ENCODE measurements around the gene YWHAE. TPM values are rescaled to one million over a fixed set of nuclear protein-coding genes. Genes with fewer than 3 reads are reported as not detected.

YWHAE gene
- total and polyA plus RNA-seq, 2 donors (not counting 1 experiment from before 2014, with no cell fraction given): 364 to 1,742 TPM

- Histone ChIP-seq H3K27ac (ENCODE audit: insufficient read depth, low read length) (no peak overlapping the region), H2AFZ (ENCODE audit: low read length) (no peak overlapping the region), H4K20me1 (ENCODE audit: control insufficient read depth, extremely low read depth, insufficient read depth, low read length) (peaks cover 17% of the 10 kb centered on the region), H3K9ac (ENCODE audit: insufficient read depth, low read length) (no peak overlapping the region), H3K36me3 (ENCODE audit: control insufficient read depth, insufficient read depth, low read length) (peaks cover 2% of the 10 kb centered on the region), H3K4me2 (ENCODE audit: extremely low read depth, insufficient read depth, low read length) (no peak overlapping the region), H3K4me1 (ENCODE audit: control insufficient read depth, extremely low read depth, insufficient read depth, low read length) (peaks cover 15% of the 10 kb centered on the region), H3K79me2 (ENCODE audit: control insufficient read depth, insufficient read depth, low read length) (peaks cover 99% of the 10 kb centered on the region), H3K27me3 (ENCODE audit: control insufficient read depth, insufficient read depth, low read length) (no peaks in the 10 kb centered on the region), H3K9me3 (ENCODE audit: control insufficient read depth, insufficient read depth, low read depth, low read length) (no peaks in the 10 kb centered on the region), H3K4me3 (replicated peaks in 1 of 4; ENCODE audit: control extremely low read depth in 1 of 4, insufficient read depth in 1 of 4, low read depth in 3 of 4, low read length in 4 of 4) (no peak overlapping the region)
- TF ChIP-seq EZH2 (IDR thresholded peaks at IDR 0.05; ENCODE audit: low read length, missing control alignments) (no peak), CTCF (conservative IDR thresholded peaks at IDR 0.05 in 1 of 2, IDR thresholded peaks at IDR 0.05 in 1 of 2; ENCODE audit: low read depth in 1 of 2, low read length in 2 of 2) (no peak)
- DNase-seq (ENCODE audit: low read depth in 2 of 2): no peak
These were observed 13.8 kb downstream of the YWHAE start for GRCh38 chr17:1386265-1386664.

GRCh38 chr17:1385861-1386260 is 14.2 kb downstream of the YWHAE start:
- DNase-seq (ENCODE audit: low read depth in 2 of 2): no peak
- H3K79me2 ChIP-seq (ENCODE audit: control insufficient read depth, insufficient read depth, low read length): peaks cover 99% of the 10 kb centered on the region
- H3K9ac ChIP-seq (ENCODE audit: insufficient read depth, low read length): no peak overlapping the region
- H3K27ac ChIP-seq (ENCODE audit: insufficient read depth, low read length): no peak overlapping the region
- H3K9me3 ChIP-seq (ENCODE audit: control insufficient read depth, insufficient read depth, low read depth, low read length): no peaks in the 10 kb centered on the region
- peaks cover 2% of the 10 kb centered on the region for H3K36me3 ChIP-seq (ENCODE audit: control insufficient read depth, insufficient read depth, low read length)
- TF ChIP-seq CTCF (conservative IDR thresholded peaks at IDR 0.05 in 1 of 2, IDR thresholded peaks at IDR 0.05 in 1 of 2; ENCODE audit: low read depth in 1 of 2, low read length in 2 of 2) (no peak), EZH2 (IDR thresholded peaks at IDR 0.05; ENCODE audit: low read length, missing control alignments) (no peak)
- no peak overlapping the region for H3K4me2 ChIP-seq (ENCODE audit: extremely low read depth, insufficient read depth, low read length)
- H4K20me1 ChIP-seq (ENCODE audit: control insufficient read depth, extremely low read depth, insufficient read depth, low read length): peaks cover 17% of the 10 kb centered on the region
- no peak overlapping the region for H2AFZ ChIP-seq (ENCODE audit: low read length)
- H3K27me3 ChIP-seq (ENCODE audit: control insufficient read depth, insufficient read depth, low read length): no peaks in the 10 kb centered on the region
- no peak overlapping the region for H3K4me3 ChIP-seq (replicated peaks in 1 of 4; ENCODE audit: control extremely low read depth in 1 of 4, insufficient read depth in 1 of 4, low read depth in 3 of 4, low read length in 4 of 4)
- peaks cover 15% of the 10 kb centered on the region for H3K4me1 ChIP-seq (ENCODE audit: control insufficient read depth, extremely low read depth, insufficient read depth, low read length)

GRCh38 chr17:1384905-1385435 is 15.1 kb downstream of the YWHAE start:
- no peak overlapping the region for H2AFZ ChIP-seq (ENCODE audit: low read length)

More at GRCh38 chr17:1384905-1385435, 15.1 kb downstream of the YWHAE start:
- Histone ChIP-seq H3K4me2 (ENCODE audit: extremely low read depth, insufficient read depth, low read length) (no peak overlapping the region), H3K9me3 (ENCODE audit: control insufficient read depth, insufficient read depth, low read depth, low read length) (no peaks in the 10 kb centered on the region), H3K79me2 (ENCODE audit: control insufficient read depth, insufficient read depth, low read length) (peaks cover 99% of the 10 kb centered on the region), H3K27me3 (ENCODE audit: control insufficient read depth, insufficient read depth, low read length) (no peaks in the 10 kb centered on the region), H3K4me3 (replicated peaks in 1 of 4; ENCODE audit: control extremely low read depth in 1 of 4, insufficient read depth in 1 of 4, low read depth in 3 of 4, low read length in 4 of 4) (no peak overlapping the region), H3K9ac (ENCODE audit: insufficient read depth, low read length) (no peak overlapping the region), H4K20me1 (ENCODE audit: control insufficient read depth, extremely low read depth, insufficient read depth, low read length) (peaks cover 17% of the 10 kb centered on the region), H3K36me3 (ENCODE audit: control insufficient read depth, insufficient read depth, low read length) (peaks cover 2% of the 10 kb centered on the region), H3K4me1 (ENCODE audit: control insufficient read depth, extremely low read depth, insufficient read depth, low read length) (peaks cover 14% of the 10 kb centered on the region), H3K27ac (ENCODE audit: insufficient read depth, low read length) (no peak overlapping the region)
- TF ChIP-seq CTCF (conservative IDR thresholded peaks at IDR 0.05 in 1 of 2, IDR thresholded peaks at IDR 0.05 in 1 of 2; ENCODE audit: low read depth in 1 of 2, low read length in 2 of 2): no peak
- no peak for TF ChIP-seq EZH2 (IDR thresholded peaks at IDR 0.05; ENCODE audit: low read length, missing control alignments)
- DNase-seq (ENCODE audit: low read depth in 2 of 2): no peak
